Measurements from ENCODE around the gene NANOS2. TPM values are rescaled to one million over a fixed set of nuclear protein-coding genes. Genes with fewer than 3 reads are reported as not detected.

The NANOS2 gene
- total RNA-seq, 4 donors from 2014 or later: not detected

GRCh38 chr19:45933759-45934158 lies 19.2 kb upstream of the NANOS2 start:
- Histone ChIP-seq H3K9me3 (no peaks in the 10 kb centered on the region), H3K27me3 (peaks cover 0 to 81% (median 11%) of the 10 kb centered on the region in 4 donors), H3K4me3 (no peak overlapping the region), H3K27ac (replicated peaks in 1 of 4) (no peak overlapping the region), H3K36me3 (peaks cover 0 to 6% (median 0%) of the 10 kb centered on the region in 4 donors), H3K4me1 (no peaks in the 10 kb centered on the region)
- intact Hi-C loops (cut with DNase I): no loop called here
- TF ChIP-seq POLR2AphosphoS5 (IDR thresholded peaks at IDR 0.05) (no peak), CTCF (IDR thresholded peaks at IDR 0.05) (no peak), POLR2A (IDR thresholded peaks at IDR 0.05; ENCODE audit: low read depth) (no peak), EP300 (IDR thresholded peaks at IDR 0.05) (no peak)
- DNase-seq (ENCODE audit: extremely low spot score): no peak
- WGBS: 69% methylated on average over 9 of the region's 9 CpGs

- Histone ChIP-seq H3K36me3 (peaks cover 0 to 6% (median 0%) of the 10 kb centered on the region in 4 donors), H3K9me3 (no peaks in the 10 kb centered on the region), H3K27me3 (peaks cover 0 to 54% (median 11%) of the 10 kb centered on the region in 4 donors), H3K4me1 (peaks cover 5 to 8% (median 7%) of the 10 kb centered on the region in 4 donors), H3K4me3 (no peak overlapping the region), H3K27ac (replicated peaks in 1 of 4) (no peak overlapping the region)
- TF ChIP-seq POLR2AphosphoS5 (IDR thresholded peaks at IDR 0.05) (no peak), CTCF (IDR thresholded peaks at IDR 0.05) (no peak), EP300 (IDR thresholded peaks at IDR 0.05) (no peak), POLR2A (IDR thresholded peaks at IDR 0.05; ENCODE audit: low read depth) (no peak)
- WGBS: 73% methylated on average over 3 of the region's 3 CpGs
- intact Hi-C loops (cut with DNase I): no loop called here
- no peak for DNase-seq (ENCODE audit: extremely low spot score)
Measured at GRCh38 chr19:45931055-45931454, 16.5 kb upstream of the NANOS2 start.

- TF ChIP-seq EP300 (IDR thresholded peaks at IDR 0.05) (no peak), POLR2AphosphoS5 (IDR thresholded peaks at IDR 0.05) (no peak), POLR2A (IDR thresholded peaks at IDR 0.05; ENCODE audit: low read depth) (no peak), CTCF (IDR thresholded peaks at IDR 0.05) (no peak)
- Histone ChIP-seq H3K36me3 (no peaks in the 10 kb centered on the region), H3K4me1 (peaks cover 5 to 8% (median 7%) of the 10 kb centered on the region in 4 donors), H3K4me3 (no peak overlapping the region), H3K27me3 (peaks cover 0 to 36% (median 2%) of the 10 kb centered on the region in 4 donors), H3K9me3 (no peaks in the 10 kb centered on the region), H3K27ac (replicated peaks in 1 of 4) (no peak overlapping the region)
- no peak for DNase-seq (ENCODE audit: extremely low spot score)
- intact Hi-C loops (cut with DNase I): no loop called here
- 82% methylated on average over 2 of the region's 2 CpGs for WGBS
Measured at GRCh38 chr19:45929247-45929646, 14.7 kb upstream of the NANOS2 start.

GRCh38 chr19:45927565-45928261 lies 13.1 kb upstream of the NANOS2 start:
- 15% methylated on average over 21 of the region's 33 CpGs for WGBS
- intact Hi-C loops (cut with DNase I): no loop called here

More at GRCh38 chr19:45927565-45928261, 13.1 kb upstream of the NANOS2 start:
- Histone ChIP-seq H3K36me3 (no peaks in the 10 kb centered on the region), H3K27ac (replicated peaks in 1 of 4) (no peak overlapping the region), H3K27me3 (peaks cover 0 to 21% (median 0%) of the 10 kb centered on the region in 4 donors), H3K4me1 (peaks cover 5 to 8% (median 7%) of the 10 kb centered on the region in 4 donors), H3K4me3 (peak overlapping the region in 1 of 4 donors; percentile 4), H3K9me3 (no peaks in the 10 kb centered on the region)
- DNase-seq (ENCODE audit: extremely low spot score): peak; percentile 93
- TF ChIP-seq CTCF (IDR thresholded peaks at IDR 0.05) (no peak), POLR2AphosphoS5 (IDR thresholded peaks at IDR 0.05) (peak; percentile 30 to 88), EP300 (IDR thresholded peaks at IDR 0.05) (no peak), POLR2A (IDR thresholded peaks at IDR 0.05; ENCODE audit: low read depth) (no peak)

All from esophagus muscularis mucosa (tissue), 4 donors.